Right ventricle myocardium inferior (tissue), 1 donor: ENCODE data around the gene NKD2. TPM values are rescaled to one million over a fixed set of nuclear protein-coding genes. Genes with fewer than 3 reads are reported as not detected.
"Not testable (repeated sequence)": the region's sequence is repeated elsewhere in the genome, so short reads cannot be mapped to it uniquely, and the experiment has no call there.

Experiments
- ATAC-seq: fragments of 200-7000 bp; cut with Tn5 transposase; one replicate; pipeline ENCODE4 v1.9.1; 2020; ENCODE audit warnings: mild to moderate bottlenecking, moderate library complexity
- DNase-seq: peaks from one replicate; pipeline ENCODE4 v3.0.0; 2021; ENCODE audit errors: missing footprints
- intact Hi-C: fragments of 100-400 bp; cut with DNase I; formaldehyde crosslinking; loops from one replicate; pipeline ENCODE4 v1.11.0; 2022
- total RNA-seq: library from RNA; stranded (reverse); fragmentation: NEBNext Ultra II Directional; extraction: Animal tissue kit (Norgen Biotek cat#: 25700); gene quantifications from one replicate; pipeline ENCODE4 v1.2.1, GENCODE V29; 2021
- donor health status: DM: no; HTN: yes; CAD: no; lungs with severe emphysema.

Gene NKD2
- total RNA-seq, 1 donor from 2014 or later = 4.4 TPM

DNA sequence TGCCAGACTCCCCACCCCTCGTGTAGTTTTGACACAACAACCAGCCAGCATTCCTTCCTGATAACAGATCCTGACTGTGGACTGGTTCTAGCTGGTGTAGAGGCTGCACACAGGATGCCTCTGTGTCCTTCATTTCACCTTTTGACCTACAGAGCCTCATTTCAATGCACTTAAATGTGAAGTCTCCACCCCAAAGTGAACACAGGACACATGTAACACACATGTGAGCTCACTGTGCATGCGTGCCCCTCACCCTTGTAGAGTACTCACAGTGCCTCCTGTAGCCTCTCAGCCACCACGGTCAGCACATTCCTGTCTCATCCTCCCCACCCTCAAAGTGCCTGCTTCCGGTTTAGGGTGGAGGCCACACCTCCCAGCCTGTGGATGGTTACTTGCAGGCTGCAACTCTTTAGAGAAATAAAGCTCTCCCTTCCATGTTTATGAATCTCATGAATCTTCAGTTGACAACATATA lies 11.6 kb upstream of the NKD2 start:
- intact Hi-C loops = loop anchor here (10.0 kb wide), 1 partner anchor 348 kb away; the partner anchor contains the start of gene CLPTM1L
- DNase-seq = no peak
- no peak for ATAC-seq

DNA sequence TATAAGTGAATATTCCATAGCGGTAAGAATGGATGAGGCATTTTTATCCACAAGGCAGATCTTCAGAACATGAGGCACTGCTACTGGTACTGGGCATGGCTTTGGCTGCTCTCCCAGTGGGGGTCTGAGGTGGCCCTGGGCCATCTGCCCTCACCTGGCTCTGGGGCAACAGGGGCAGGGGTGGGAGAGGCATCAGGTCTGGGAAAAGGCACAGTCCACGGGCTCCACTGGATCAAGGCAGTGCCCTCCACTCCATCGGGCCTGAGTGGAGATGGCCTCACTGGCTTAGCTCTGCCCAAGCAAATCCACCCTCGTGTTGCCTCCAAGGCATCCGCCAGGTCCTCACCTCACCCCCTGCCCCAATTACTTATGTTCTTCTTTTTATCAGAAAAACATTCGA lies 10.9 kb upstream of the NKD2 start:
- intact Hi-C loops = loop anchor here (10.0 kb wide), 1 partner anchor 347 kb away; the partner anchor contains the start of gene CLPTM1L
- no peak for ATAC-seq

DNA sequence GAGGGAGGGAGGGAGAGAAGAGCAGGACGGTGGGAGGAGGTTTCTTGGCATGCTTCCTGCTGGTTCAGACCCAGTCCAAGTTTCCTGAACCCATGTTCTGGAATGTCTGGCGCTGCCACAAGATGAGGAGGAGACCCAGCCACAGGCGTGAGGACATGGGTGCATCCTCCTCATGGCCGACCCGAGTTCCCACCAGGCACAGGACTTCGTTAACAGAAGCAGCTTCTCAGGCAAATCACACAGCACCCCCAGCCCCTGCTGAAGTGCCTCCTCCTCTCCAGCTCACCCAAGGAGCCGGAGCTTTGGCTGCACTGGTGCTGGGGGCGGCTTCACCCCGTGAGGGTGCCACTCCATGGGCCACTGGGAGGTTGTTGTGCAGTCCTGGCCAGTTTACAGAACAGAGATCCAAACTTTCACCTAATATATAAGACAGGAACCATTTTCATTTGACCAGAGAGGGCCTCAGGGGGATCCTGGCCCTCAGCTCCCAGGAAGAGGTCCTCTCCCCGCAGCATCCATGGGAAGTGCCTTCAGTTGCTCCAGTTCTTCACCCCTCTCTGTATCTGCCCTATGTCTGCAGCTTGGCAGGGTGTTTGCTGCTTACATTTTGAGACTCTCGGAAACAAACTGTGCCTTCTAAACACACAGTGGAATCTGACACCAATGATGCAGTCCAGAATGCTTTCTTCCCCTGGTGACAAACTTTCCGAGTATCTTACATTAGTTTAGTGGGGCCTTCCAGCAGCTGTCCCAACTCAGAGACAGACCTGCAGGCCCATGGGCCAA lies 10.2 kb upstream of the NKD2 start:
- peak; percentile 8 for ATAC-seq
- DNase-seq = no peak
- intact Hi-C loops = loop anchor here (10.0 kb wide), 1 partner anchor 346 kb away; the partner anchor contains the start of gene CLPTM1L

More for the DNA sequence above, 10.9 kb upstream of the NKD2 start:
- DNase-seq = no peak

DNA sequence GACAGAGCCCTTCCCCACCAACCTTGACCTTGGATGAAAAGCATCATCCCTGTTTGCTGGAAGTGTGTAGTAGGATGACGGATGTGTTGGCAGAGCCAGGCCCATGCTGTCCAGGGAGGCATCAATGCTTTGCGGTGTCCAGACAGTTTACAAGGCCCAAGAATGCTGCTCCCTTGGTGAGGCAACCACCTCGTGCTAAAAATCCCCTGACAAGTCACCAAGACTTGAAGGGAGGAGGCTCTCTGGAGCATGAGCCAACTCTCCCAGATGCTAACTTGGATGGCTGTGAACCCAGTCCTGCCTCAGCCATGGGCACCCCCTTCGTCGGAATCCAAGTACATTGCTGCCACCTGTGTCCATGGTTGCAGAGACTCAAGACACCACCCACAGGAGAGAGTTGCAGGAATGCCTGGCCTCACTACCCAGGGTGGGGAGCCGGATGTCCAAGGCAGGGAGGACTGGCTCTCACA lies 9.5 kb upstream of the NKD2 start:
- DNase-seq = no peak
- intact Hi-C loops = loop anchor here (10.0 kb wide), 1 partner anchor 346 kb away; the partner anchor contains the start of gene CLPTM1L
- ATAC-seq = peak; percentile 9

DNA sequence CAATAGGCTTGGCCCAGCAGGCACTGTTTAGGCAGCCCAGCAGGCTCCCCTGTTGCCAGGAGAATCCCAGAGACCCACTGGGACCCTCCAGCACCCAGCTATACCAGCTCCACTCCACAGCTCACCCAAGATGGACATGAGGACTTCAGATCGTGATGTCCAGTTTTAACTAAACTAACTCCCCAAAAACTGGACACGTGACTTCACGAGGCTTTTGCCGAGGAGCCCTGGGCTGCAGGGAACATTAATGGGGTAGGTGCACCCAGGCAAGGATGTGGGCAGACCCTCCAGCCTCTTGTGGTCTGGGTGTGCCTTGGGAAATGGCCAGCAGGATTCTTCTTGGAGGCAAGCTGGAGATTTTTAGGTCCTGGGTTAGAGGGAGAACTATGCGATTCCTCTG lies 8.9 kb upstream of the NKD2 start:
- intact Hi-C loops = loop anchor here (10.0 kb wide), 1 partner anchor 345 kb away; the partner anchor contains the start of gene CLPTM1L
- ATAC-seq = no peak
- DNase-seq = no peak

DNA sequence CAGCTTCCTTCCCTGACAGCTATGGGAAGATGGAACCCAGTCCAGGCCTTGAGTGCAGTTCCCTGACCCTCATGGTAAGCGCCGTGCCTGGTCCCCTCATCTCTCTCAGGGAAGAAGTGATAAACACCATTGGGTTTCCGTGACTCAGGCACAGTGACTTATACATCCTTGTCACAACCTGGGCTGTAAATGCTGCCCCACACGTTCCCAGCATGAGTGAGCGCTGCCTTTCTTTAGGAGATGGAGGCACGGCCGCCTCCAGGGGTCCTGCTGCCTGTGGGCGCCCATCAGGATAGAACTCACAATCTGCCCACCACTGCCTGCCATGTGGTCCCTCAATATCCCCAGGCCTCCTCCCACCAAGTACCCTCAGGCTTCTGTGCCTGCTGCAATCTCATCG lies 8.3 kb upstream of the NKD2 start:
- DNase-seq (no peak), ATAC-seq (no peak)
- intact Hi-C loops = no loop called here

DNA sequence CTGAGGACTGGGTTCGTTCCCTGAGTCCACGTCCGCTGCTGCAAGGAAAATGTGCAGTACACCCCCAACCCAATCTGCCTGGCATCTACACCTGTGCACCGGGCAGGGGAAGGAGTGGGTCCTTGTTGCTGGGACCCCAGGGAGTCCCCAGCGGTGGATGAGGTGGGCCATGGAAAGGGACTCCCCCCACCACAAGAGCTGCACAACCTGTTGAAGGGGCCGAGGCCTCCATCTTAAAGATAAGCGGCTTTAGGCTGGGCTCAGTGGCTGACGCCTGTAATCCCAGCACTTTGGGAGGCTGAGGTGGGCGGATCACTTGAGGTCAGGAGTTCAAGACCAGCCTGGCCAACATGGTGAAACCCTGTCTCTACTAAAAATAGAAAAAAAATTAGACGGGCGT lies 7.8 kb upstream of the NKD2 start:
- ATAC-seq, DNase-seq, intact Hi-C loops: not testable (repeated sequence)

DNA sequence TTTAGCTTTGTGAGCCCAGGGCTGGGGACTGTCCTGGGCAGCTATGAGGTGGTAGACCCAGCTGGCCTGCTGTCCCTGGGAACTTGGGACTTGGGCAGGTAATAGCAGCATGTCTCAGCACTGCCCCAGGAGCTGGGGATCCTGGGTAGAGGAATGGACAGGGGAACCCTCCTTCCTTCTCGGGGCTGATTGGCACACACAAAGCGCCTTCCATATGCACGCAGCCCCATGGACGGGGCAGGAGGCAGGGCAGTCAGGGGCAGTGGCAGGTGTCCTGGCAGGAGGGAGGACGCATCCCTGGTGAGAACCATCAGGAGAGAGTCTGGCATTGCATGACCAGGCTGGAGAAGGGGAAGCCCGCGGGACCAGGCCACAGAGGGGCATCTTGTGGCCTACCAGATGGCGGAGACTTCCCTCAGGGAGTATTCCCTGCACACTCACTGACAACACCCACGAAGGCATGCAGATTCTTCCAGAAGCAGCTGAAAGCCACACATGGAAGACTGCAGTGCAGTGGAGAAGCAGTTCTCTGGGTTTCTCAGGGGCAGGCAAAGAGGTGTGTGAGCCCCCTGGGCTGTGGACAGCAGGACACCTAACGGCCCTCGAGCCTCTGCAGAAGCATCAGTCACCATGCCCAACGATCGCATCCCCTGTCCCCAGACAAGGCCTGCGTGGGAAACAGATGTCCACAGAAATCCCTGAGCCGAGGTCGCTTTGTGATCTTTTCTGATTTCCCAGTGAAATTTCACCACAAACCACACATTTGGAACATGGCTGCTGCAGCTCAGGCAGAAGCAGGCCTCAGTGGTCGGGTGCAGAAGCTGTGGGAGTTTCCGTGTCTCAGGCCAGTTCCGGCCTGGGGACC lies 7.0 kb upstream of the NKD2 start:
- intact Hi-C loops = no loop called here
- no peak for ATAC-seq
- DNase-seq = no peak

DNA sequence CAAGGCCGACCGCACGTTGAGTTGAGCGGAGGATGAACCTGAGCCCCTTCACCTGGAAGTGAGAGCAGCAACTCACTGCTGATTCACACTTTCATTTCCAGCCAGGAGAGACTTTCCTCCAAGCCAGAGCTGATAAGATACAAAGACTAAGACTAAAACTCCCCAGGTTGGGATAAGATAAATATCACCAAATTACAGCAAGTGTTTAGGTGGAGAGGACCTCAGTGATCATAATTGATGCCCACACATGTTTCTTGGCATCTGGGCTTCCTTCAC lies 6.4 kb upstream of the NKD2 start:
- ATAC-seq = no peak
- DNase-seq = no peak
- intact Hi-C loops = no loop called here

DNA sequence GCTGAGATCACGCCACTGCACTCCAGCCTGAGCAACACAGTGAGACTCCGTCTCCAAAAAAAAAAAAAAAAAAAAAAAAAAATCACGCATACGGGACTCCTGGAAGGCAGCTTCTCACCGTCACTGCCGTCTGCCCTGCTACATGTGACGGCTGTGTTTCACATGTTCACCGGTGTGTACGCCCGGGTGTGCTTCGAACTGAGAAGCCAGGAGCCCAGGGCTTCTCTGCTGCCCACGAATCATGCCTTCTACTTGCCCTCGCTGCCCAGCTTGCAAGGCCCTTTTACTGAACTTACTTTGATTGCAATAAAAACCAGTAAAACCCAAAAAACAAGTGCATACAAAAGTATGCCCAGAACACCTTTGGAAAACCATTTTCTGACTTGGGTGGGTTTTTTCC lies 5.8 kb upstream of the NKD2 start:
- intact Hi-C loops = no loop called here
- no peak for DNase-seq
- ATAC-seq = no peak

DNA sequence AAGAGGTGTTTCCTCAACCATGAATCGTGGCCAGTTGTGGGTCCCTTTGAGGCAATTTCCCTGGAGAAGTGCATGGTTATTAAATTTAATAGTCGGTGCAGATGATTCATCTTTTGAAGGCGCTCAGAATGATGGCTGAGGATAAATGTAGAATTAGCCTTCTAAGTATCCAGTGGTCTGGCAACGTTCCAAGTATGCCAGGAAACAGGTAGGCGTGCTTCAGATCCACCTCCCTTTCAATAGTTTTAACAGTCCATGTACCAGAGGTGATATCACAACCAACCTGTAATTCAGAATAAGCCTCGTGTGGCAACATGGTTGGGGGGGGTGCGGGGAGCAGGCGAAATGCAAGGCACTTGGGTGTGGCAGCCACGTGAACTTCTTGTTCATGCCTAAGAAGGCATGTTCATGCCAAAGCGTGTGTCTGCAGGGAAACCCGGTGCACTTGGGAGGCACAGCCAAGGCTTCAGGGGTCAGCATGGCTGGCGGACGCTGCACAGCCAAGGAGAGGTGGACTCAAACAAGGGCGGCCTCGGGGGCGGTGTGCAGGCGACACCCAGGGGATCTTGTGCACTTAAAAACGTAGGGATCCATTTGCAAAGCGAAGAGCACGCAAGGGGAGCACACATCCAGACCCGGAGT lies 5.2 kb upstream of the NKD2 start:
- DNase-seq (no peak), ATAC-seq (no peak)
- intact Hi-C loops = no loop called here

DNA sequence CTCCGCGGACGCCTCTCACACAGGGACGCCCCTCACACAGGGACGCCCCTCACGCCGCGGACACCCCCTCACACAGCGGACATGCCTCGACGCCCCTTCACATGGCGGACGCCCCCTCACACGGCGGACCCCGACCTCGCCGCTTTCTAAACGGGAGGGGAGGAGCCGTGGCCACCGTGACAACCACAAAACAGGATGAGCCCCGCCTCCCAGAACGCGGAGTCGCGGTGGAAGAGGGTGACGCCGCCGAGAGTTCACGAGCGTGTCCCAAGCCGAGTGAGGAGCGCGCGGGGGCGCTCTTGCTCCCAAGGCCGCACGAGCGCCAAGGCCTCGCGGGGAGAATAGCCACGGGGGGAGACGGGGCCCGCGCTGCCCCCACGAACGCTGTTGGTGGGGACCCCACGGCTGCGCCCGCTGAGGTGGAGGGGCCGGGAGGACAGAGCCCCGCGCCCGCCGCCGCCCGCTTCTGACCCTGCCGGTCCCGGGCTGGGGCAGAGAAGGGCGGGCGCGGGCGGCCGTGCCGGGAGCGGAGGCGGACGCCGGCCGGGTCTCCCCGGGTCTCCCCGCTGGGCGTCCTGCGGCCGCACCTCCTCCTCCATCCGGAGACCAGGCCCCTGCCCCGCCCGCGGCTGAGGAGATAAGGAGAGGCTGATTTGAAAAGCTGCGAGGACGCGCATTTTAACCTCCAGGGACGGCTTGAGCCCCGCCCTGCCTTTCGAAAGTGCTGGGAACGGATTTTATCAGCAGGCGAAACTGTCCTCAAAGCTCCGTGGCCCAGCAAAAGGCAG lies 3.9 kb upstream of the NKD2 start:
- ATAC-seq (peak; percentile 80), DNase-seq (peak; percentile 92)
- intact Hi-C loops = loop anchor here (2.0 kb wide), 1 partner anchor 136 kb away; no protein-coding TSS in a partner anchor

DNA sequence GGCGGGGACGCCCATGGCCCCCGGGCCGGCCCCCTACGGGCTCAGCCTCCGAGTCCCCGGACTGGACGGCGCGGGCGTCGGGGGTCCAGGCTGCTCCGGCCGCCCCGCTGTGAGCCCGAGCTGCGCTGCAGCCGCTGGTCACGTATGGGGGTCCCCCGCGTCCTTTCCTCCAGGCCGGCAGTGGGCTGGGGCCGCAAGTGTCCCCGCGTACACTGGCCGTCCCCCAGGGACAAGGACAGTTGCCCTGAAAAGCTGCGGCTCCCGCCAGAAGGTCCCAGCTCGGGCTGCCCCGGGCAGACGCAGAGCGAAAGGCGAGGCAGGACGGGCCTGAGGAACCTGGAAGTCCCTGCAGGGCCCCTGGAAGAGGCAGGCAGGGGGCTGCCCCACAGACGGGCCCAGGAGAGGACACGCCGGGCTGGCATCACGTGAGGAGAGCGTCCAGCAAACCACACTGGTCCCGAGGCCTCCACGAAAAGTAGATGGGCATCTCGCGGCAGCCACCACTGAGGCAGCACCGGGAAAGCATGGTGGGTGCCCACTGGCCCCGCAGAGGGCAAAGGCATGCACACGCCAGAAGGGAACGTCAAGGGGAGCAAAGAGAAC lies 3.3 kb upstream of the NKD2 start:
- intact Hi-C loops = loop anchor here (2.0 kb wide), 1 partner anchor 135 kb away; no protein-coding TSS in a partner anchor
- ATAC-seq (no peak), DNase-seq (no peak)

DNA sequence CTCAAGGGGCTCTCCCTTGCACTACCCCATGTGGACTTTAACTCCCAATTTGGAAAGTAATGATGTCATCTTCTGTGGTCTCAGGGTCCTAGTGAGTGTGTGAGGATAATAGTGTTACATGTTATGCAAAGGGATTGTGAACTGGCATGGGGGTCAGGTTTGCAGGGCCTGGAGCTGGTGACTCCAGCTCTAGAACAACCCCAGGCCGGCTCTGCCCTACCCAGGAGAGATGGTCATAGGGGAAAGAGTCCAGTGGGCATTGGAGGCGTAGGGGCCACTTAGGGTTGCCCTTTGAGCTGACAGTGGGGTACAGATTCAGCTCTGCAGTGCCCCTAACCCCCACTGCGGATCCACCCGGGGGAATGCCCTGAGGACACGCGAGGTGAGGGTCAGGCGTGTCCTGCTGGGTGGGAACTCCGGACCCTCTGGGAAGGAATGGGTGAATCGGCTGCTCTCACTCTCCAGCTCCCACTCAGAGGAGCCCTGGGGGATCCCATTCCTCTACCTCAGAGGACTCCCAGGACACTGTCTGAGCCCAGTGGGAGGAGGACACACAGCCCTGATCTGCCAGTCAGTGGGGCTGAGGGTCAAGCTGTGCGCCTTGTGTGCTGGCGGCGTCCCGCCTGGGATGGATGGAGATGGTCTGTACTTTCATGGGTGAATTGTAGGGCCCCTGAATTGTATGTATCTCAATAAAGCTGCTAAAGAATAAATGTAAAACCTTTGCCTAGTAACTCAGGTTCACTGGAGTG lies 2.5 kb upstream of the NKD2 start:
- intact Hi-C loops = loop anchor here (2.0 kb wide), 1 partner anchor 135 kb away; no protein-coding TSS in a partner anchor
- ATAC-seq = no peak
- no peak for DNase-seq

DNA sequence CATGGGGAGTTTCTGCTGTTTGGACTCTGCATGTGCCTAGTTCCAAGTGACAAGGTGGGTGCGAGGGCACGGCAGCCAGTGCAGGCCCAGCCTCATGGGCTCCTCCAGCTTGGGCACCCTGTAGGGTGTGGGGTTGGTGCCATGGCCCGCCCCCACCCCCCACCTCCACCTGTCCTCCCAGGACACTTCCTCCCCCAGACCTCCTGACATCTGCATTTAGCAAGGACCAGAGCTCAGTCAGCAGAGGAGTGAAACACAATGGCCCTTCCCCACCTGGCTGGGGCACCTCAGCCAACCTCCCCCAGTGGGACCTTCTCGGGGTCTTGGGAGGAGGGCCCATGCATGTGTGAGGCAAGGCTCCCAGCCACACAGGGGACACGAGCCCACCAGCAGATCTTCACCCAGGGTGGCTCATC lies 1.9 kb upstream of the NKD2 start:
- intact Hi-C loops = no loop called here
- ATAC-seq (no peak), DNase-seq (no peak)

DNA sequence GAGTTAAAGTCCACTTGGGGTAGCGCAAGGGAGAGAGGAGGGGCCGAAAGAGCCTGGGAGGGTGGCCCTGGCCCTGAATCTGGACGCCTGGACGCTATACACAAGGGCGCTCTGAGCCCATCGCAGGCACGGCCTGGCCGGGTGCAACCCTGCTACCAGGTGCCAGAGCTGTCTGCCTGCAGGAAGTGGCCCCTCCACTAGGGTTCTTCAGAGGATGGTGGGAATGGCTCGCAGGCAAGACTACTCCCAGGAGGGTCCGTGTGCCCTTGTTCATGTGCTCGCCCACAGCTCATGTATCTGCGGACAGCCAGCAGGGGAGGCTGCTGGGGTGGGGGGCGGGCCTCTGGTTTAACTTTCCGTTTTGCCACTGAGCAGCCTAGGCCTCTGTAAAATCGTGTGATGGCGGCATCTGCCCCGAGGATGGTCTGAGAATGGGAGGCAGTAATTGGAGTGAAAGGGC lies 1.4 kb upstream of the NKD2 start:
- DNase-seq (no peak), ATAC-seq (no peak)
- intact Hi-C loops = no loop called here
